G401.6 (cell line): ENCODE data around the gene ZBTB5.

Source experiments
- FAIRE-seq: peaks from 2 replicates; lab custom pipeline; 2012; peaks lifted over from hg19 to GRCh38; lab: Jason Lieb, UNC

ZBTB5 gene

DNA sequence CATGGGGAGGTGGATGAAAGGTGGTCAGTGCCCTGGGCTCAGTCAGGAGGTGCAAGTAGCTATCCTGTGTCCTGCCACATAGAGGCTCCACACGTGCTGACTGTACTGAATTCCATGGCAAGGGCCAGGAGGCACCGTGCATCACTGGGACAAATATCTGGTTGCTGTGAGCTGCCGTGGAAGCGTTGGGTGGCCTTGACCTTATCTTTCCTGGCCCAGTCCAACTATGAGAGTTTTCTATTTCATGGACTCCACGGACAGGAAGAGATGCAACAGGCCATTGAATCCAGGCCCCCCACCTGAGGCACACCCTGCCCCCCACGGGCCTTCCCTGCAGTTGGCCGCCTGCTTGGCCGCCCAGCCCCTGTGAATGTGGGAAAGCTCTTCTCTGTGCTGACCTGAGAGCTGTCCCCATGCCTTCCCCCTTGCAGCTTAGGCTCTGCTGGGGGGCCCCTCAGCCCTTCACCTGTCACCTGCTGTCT is 41.0 kb downstream of the ZBTB5 start:
- no peak for FAIRE-seq

DNA sequence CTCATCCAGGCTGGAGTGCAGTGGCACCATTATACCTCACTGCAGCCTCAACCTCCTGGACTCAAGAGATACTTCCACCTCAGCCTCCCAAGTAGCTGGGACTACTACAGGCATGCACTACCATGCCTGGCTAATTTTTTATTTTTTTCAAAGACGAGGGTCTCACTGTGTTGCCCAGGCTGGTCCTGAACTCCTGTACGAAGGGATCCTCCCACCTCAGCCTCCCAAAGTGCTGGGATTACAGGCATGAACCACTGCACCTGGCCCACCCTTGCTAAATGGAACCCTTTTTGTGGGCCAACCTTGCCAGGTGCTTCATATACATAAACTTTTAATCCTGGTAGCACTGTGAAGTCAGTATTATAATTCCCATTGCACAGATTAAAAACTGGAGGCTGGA is 41.7 kb downstream of the ZBTB5 start:
- no peak for FAIRE-seq

DNA sequence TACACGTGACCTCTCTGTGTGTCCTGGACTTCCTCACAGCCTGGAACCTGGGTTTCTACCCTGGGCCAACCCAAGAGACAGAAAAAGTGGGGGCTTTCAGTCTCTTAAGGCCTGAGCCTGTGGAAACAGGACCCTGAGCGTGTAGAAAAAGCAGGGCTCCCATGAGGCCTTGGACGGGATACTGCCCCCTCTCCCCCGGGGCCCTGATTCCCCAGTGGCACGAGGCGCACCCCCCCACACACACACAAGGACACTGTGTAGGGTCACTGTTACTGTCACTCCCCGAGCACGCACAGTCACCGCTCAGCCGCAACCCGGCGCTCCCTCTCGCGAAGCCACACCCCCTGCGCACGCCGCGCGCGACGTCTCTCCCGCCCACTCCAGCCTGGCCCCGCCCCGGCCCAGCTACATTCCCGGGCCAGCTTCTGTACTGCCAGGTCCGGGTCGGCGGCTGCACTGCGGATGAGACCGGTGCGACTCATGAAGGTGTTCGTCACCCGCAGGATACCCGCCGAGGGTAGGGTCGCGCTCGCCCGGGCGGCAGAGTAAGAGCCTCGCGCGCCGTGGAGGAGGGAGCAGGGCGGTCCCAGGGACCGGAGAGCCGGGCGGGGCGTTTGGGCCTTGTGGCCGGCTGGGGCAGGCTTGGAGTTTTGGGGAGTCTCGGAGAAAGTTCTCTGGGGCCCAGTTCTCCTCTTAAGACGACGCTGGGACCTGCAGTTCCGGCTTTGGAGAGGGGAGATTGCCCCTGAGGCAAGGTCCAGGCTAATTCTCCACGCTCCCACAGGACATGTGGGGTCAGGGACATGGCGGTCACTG is 42.8 kb downstream of the ZBTB5 start, which contains the start of gene GRHPR:
Gene GRHPR (plus strand): TSS at position 408 of the 816 bp plus-strand sequence. CDS start 55 bp downstream, at position 463.
- FAIRE-seq = no peak

DNA sequence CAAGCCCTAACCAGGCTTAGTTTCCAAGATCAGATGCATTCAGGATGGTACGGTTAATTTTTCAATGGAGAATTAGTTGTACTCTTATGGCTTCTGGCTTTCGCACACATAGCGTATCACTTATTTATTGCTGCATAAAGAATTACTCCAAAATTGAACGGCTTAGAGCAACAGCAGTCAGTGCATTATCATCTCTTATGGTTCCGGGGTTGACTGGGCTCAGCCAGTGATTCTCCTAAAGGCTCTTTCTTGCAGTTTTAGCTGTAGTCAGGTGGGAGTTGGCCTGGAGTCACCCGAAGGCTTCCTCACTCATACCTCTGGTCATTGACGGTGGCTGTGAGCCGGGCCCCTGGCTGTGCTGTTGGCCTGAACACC is 43.3 kb downstream of the ZBTB5 start:
- no peak for FAIRE-seq

DNA sequence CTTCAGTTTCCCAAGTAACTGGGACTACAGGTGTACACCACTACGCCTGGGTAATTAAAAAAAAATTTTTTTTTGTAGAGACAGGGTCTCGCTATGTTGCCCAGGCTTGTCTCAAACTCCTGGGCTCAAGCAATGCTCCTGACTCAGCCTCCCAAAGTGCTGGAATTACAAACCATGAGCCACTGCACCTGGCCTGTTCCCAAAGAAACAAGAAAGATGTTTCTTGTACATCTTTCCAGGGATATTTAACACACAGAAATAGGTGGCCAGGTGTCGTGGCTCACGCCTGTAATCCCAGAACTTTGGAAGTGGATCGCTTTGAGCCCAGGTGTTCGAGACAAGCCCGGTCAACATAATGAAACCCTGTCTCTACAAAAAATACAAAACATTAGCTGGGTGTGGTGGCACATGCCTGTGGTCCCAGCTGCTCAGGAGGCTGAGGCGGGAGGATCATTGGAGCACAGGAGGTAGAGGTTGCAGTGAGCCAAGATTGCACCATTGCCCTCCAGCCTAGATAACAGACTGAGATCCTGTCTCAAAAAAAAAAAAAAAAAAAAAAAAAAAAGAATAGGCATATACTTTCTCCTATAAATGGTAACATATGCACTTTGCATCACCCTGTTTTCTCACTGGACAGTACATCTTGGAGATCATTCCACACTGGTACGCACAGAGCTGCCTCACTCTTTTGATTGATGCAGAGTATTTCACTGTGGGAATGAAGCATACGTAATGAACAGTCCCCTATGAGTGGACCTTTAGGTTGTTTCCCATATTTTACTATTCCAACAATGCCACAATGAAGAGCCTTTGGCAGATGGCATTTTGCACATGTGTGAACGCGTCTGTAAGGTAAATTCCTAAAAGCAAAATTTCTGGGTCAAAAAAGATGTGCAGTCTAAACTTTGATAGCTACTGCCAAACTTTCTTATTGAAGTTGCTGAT is 44.7 kb downstream of the ZBTB5 start:
- no peak for FAIRE-seq

DNA sequence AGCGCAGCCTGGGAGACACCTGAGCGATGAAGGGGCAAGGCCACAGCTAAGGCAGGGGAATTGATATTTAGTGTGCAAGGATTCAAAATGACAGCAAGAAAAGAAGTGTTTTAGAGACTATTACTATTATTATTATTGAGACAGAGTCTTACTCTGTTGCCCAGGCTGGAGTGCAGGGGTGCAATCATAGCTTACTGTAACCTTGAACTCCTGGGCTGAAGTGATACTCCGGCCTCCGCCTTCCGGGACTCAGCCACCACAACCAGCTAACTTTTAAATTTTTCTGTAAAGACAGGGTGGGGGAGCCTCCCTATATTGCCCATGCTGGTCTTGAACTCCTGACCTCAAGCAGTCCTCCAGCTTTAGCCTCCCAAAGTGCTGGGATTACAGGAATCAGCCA is 46.0 kb downstream of the ZBTB5 start:
- FAIRE-seq = no peak

DNA sequence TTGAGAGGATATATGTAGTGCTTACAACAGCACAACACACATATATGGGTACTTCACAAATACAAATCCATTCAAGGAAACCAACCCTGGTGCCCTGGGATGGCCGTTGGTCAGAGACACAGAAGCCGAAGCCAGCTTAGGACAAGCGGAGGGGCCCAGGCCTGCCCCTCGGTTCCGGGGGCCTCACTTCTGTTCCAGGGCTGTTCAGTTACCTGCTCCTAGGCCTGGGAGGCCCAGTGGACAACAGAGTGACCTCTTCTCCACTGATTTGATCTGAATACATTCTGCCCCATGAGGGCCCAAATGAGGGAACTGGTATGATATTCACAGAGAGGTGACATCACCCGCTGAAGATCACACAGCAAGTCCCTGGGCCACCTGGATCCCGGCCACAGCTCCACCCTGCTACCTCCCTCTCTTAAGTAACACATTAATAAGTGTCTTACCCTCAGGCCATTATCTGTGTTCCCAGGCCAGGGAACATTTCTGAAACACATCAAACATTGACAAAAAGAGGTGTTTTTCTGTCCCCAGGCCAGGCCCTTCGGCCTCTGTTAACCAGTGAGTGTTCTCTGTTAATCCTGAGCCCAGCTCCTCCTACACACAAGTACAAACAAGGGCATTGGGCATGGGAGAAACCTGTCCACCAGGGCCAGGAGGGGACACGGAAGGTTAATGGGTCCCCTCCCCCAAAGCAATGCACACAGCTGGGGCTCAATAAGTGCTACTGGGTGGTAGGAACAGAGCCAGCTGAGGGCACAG is 47.2 kb downstream of the ZBTB5 start:
- no peak for FAIRE-seq

DNA sequence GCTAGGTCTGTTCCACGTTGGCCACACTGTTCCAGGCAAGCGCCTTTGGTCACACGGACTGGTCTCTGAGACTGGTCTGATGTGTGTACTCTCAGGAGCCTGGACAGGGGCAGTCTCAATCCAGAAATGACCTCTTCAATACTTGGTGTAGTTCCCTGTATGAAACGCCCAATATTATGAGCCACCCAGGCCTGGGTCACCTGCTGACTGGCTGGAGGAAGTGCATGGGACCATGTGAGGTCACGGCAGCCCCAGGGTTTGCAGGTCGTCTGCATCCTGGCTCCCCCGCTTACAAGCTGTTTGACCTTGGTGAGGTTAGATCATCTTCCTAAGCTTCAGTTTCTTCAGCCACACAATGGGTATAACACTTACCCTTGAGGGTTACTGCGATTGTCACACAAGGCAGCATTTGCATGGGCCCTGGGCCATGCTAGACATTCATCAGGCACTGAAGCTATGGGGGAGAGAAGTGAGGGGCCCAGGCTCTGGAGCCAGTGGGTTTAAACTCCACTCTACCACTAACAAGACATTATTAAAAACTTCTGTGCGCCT is 47.9 kb downstream of the ZBTB5 start:
- no peak for FAIRE-seq

DNA sequence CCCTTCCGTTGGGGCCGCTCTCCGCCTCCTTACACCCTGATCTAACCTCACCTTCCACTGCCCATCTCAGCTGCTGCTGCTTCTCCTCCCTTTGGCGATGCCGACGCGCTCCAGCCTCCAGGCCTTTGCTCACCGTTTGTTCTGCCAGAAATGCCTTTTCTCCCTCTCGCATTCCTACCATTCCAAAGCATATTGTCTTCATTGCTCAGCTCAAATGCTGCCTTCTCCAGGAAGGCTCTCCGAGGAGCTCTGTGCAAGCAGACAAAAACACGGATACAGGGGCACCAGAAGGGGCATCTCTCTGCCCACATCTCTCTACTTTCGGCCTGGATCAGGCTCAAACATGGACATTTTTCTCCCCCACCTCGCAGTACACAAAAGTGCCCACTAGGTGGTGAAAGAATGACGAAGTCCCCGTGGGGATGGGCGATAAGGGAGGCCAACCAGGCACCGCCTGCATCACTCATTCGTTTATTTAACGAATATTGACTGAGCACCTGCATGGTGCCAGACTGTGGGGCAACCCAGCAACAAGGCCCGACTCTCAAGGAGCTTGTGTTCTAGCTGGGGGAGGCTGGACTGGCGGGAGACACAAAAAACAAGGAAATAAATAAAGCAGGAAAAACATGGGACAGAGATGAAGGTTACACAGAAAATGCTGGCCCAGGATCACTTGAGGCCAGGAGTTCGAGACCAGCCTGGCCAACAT is 50.1 kb downstream of the ZBTB5 start:
- FAIRE-seq = peak; percentile 92

DNA sequence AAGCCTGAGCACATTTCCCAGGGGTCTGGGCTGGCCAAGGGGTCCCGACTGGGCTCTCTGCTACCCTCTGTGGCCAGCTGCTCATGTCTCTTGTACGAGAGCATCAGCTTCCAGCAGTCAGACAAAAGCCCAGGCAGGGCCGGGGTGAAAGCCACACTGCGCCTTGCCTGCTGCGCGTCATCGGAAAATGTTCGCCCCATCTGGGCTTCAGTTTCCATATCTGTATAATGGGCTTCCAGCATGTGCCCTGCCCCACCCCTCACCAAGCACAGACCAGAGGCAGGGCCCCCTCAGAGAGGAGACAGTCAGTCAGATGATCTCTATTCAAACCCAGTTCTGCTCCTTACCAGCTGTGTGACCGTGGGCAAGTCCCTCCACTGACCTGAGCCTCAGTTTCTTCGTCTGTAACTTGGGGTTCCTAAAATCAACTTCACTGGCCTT is 50.7 kb downstream of the ZBTB5 start:
- no peak for FAIRE-seq

DNA sequence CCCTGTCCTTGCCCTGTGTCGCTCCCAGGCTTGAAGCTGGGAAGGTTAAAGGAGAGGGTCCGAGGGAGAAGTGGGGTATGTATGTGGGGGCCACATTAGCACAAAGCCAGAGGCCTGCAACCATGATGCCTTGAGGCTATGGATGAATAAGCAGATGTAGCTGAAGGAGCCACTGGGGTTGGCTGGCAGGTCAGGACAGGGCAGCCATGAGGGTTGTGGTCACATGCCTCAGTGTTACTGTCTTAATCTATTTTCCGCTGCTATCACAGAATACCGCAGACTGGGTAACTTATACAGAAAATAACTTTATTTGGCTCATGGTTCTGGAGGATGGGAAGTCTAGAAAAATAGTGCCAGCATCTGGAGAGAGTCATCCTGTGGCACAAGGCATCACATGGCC is 51.9 kb downstream of the ZBTB5 start:
- no peak for FAIRE-seq

DNA sequence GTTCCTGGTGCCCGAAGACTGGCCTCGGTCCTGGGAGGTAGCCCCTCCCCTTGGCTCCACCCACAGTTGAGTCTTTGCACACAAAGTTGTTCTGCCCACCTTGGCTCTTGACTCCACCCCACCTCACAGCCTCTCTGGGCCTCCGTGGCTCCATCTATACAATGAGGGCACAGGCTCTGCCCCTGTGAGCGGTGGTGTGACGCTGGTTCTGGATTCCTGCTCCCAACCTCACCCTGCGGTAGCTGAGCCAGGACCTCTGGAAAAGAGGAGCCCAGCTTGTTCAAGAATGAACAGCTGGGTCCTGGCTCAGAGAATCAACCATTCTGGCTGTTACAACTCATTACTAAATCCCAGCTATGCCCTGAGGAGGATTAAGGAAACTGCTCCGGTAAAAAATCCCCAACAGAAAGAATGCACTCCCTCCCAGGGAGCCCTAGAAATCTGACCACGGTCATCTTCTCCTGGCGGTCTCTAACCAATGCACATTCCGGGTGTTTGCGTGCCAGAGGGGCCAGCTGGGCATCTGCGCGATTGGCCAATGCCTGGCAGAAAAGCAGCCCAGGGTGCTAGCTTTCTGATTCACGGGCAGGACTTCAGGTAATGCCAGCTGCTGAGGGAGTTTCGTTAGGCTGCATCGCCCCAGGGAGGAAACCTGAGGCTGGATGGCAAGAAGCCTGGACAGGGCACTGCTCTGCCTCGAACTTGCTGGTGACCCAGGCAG is 52.7 kb downstream of the ZBTB5 start:
- peak; percentile 93 for FAIRE-seq

DNA sequence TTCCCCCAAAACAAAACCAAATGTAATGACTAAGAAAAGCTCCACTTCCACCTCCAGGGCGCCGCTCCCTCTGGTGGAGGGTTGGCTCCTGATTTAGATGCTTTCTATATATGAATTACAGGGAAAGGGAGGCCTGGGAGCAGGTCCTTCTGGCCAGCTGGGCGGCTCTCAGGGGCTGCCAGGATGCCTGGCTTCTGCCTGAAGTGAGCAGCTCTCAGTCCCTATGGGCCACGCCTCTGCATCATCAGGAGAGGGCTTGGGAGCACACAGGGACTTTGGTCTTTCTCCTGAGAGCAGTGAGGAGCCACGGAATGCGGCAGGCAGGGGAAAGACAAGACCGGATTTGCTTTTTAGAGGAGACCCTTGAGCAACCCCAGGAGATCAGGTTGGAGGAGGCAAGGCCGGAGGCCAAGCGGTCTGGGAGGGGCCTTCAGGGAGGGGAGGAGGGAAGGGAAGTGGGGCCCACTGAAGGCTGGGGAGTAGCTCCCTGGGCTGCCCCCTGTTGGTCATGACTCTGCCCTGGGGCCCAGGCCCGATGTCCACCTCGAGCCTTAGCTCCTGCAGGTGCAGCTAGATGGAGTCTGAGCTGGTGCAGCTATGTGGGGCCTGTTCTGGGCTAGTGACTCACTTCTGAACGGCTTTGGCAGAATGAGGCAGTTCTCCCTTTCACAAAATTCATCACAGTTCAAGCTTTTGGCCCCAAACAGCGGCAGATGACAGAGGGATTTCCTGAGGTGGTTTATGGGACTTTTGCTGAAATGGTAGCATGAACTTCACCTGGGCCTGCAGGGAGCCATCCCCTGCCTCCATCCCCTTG is 54.1 kb downstream of the ZBTB5 start:
- FAIRE-seq = peak; percentile 48

DNA sequence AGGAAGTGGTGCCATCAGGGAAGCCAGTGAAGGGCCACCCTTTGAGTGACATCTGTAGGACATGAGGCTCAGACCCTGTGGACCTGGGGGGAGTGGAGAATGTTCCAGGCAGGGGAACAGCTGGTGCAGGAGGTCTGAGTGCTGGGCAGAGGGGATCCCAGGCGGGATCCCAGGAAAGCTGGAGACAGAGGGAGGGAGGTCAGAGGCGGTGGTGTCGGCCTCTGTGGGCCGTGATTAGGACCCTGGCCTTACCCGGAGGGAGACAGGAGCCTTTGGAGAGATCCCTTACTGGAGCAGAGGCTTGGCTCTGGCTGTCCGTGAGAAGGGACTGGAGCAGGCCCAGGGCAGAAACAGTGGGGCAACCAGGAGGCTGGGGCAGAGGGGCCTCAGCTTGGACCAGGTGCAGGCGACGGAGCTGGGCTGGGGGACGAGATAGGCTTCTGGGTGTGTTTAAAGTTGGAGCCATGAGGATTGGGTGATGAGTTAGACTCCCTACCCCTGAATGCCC is 54.8 kb downstream of the ZBTB5 start:
- no peak for FAIRE-seq

DNA sequence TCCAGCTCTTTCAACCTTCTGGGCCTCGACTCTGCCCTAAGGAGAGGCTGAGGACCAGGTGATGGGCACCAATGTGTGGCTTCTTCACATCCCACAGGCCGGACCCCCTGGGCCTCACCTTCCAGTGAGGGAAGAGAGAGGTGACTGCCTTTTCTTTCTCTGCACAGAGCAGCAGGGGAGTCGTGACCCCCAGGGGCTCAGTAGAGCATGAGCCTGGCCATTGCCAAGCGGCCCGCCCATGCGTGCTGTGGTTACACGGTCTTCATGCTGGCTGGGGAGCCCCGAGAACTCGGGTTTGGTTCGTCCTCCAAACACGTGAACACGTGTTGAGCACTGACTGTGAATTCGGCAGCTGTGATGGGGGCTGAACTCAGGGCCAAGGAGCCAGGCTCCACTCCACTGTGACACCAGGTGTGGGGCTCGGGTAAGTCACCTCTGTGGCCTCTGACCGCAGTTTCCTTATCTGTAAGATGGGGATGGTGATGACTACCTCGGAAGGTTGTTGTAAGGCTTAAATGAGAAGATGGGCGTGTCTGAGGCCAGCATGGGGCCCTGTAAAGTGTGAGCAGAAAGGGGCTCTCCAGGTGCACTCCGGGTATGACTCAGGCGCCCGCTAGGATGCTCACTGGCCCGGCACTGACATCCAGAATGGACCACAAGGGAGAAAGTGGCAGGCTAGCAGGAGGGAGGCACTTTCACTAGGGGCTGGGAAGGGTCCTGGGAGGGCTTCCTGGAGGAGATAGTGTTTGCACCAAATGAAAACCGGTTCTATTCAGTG is 56.1 kb downstream of the ZBTB5 start:
- FAIRE-seq = no peak

DNA sequence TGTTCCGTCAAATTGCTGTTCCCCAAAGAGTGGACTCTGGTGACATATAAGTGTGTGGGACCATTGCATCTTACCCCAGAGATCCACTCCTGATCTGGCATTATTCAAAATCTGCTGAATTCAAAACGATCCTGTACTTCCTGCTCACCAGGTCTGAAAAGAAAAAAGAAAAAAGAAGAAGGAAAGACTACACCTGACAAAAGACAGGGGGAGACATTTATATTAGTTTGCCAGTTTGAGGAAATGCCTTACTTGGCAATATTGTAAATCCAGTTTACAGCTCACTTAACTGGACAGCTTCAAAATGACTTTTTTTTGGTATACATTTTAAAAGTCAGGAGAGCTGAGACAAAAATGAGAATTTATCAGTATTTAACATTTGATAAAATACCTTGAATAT is 57.8 kb downstream of the ZBTB5 start:
- peak; percentile 86 for FAIRE-seq

DNA sequence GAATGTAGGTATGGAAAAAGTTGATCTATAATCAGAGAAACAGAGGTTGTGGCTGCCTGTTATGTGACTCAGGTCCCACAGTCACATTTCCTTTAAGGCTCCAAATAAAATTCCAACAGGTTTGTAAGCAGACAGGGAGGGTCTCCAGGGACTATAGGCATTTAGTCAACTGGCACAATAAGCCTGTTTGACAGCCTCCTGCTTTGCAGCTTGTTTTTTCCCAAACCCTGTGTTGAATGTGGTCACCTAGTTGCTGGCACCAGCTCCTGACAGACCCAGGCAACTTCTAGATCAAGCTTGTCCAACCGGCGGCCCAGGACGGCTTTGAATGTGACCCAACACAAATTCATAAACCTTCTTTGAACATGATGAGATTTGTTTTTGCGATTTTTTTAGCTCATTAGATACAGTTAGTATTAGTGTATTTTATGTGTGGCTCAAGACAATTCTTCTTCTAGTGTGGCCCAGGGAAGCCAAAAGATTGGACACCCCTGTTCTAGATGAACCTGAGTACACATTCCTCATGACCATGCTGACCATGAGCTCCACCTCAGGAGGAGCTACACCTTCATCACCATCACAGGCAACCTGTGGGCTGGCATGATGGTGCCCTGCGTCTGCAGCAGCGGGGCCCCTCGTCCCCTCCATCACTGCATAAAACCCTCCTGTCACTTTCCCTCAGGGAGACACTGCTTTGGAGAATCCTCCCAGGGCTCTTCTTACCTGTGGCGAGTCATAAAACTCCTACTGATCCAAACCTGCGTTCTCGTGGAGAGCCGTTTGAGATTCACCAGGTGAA is 58.4 kb downstream of the ZBTB5 start:
- FAIRE-seq = no peak
